ENCODE results near the gene GRIA1. TPM values are rescaled to one million over a fixed set of nuclear protein-coding genes. Genes with fewer than 3 reads are reported as not detected.

Gene GRIA1
- total and polyA plus RNA-seq, 2 donors (not counting 1 experiment from before 2014, with no cell fraction given) = not detected

- H3K9me3 ChIP-seq (ENCODE audit: control extremely low read depth in 1 of 3, control insufficient read depth in 2 of 3, insufficient read depth in 1 of 3, low read length in 2 of 3) = no peaks in the 10 kb centered on the region
- H3K27me3 ChIP-seq (replicated peaks in 1 of 4; ENCODE audit: control extremely low read depth in 1 of 4, control insufficient read depth in 3 of 4, insufficient read depth in 4 of 4, low read length in 3 of 4) = no peaks in the 10 kb centered on the region
- H3K9ac ChIP-seq (ENCODE audit: low read length) = no peak overlapping the region
- Mint-ChIP-seq H3K4me1 (no peaks in the 10 kb centered on the region), H3K4me3 (no peak overlapping the region), H3K27me3 (no peaks in the 10 kb centered on the region), H3K27ac (no peak overlapping the region), H3K9me3 (ENCODE audit: insufficient read depth) (peaks cover 2% of the 10 kb centered on the region)
- CTCF ChIA-PET = no interaction called here
- H3K4me1 ChIP-seq (ENCODE audit: control insufficient read depth in 2 of 2, insufficient read depth in 2 of 2, low read length in 2 of 2) = no peaks in the 10 kb centered on the region
- ATAC-seq (ENCODE audit: low read depth) = no peak
- POLR2A ChIA-PET = no interaction called here
- no peak overlapping the region for H3K27ac ChIP-seq (ENCODE audit: low read length in 2 of 2)
- no peak for DNase-seq
- TF ChIP-seq CTCF (IDR thresholded peaks at IDR 0.05) (no peak), EZH2 (IDR thresholded peaks at IDR 0.05; ENCODE audit: borderline replicate concordance, insufficient read depth, low read depth, low read length, poor library complexity, severe bottlenecking) (no peak)
- no peak overlapping the region for H3K4me3 ChIP-seq (ENCODE audit: control extremely low read depth in 1 of 5, extremely low read depth in 1 of 5, insufficient read depth in 1 of 5, low read depth in 2 of 5, low read length in 4 of 5)
- H3K79me2 ChIP-seq (ENCODE audit: control insufficient read depth, insufficient read depth, low read length) = no peaks in the 10 kb centered on the region
- no peak overlapping the region for H3K4me2 ChIP-seq (replicated peaks; ENCODE audit: low read depth, low read length, poor library complexity, severe bottlenecking)
- no peaks in the 10 kb centered on the region for H3K36me3 ChIP-seq (replicated peaks in 1 of 2; ENCODE audit: control extremely low read depth in 1 of 2, control insufficient read depth in 1 of 2, extremely low read depth in 1 of 2, insufficient read depth in 2 of 2, low read length in 1 of 2)
- no peaks in the 10 kb centered on the region for H4K20me1 ChIP-seq (ENCODE audit: control insufficient read depth, insufficient read depth, low read length, poor library complexity, severe bottlenecking)
- intact Hi-C loops (cut with micrococcal nuclease) = no loop called here
- no peak overlapping the region for H2AFZ ChIP-seq (ENCODE audit: insufficient read depth, low read depth, low read length, poor library complexity, severe bottlenecking)
Observed at GRCh38 chr5:153458268-153458667, 32.2 kb upstream of the GRIA1 start.

GRCh38 chr5:153459051-153459743, 31.3 kb upstream of the GRIA1 start:
- H3K27ac Mint-ChIP-seq = no peak overlapping the region
- CTCF ChIA-PET = no interaction called here
- H3K4me3 Mint-ChIP-seq = no peak overlapping the region

More at GRCh38 chr5:153459051-153459743, 31.3 kb upstream of the GRIA1 start:
- no peaks in the 10 kb centered on the region for H3K27me3 Mint-ChIP-seq
- Histone ChIP-seq H3K4me1 (ENCODE audit: control insufficient read depth in 2 of 2, insufficient read depth in 2 of 2, low read length in 2 of 2) (no peaks in the 10 kb centered on the region), H3K9ac (ENCODE audit: low read length) (no peak overlapping the region), H3K4me2 (replicated peaks; ENCODE audit: low read depth, low read length, poor library complexity, severe bottlenecking) (no peak overlapping the region), H3K36me3 (replicated peaks in 1 of 2; ENCODE audit: control extremely low read depth in 1 of 2, control insufficient read depth in 1 of 2, extremely low read depth in 1 of 2, insufficient read depth in 2 of 2, low read length in 1 of 2) (no peaks in the 10 kb centered on the region), H4K20me1 (ENCODE audit: control insufficient read depth, insufficient read depth, low read length, poor library complexity, severe bottlenecking) (no peaks in the 10 kb centered on the region), H3K27me3 (replicated peaks in 1 of 4; ENCODE audit: control extremely low read depth in 1 of 4, control insufficient read depth in 3 of 4, insufficient read depth in 4 of 4, low read length in 3 of 4) (no peaks in the 10 kb centered on the region), H3K4me3 (ENCODE audit: control extremely low read depth in 1 of 5, extremely low read depth in 1 of 5, insufficient read depth in 1 of 5, low read depth in 2 of 5, low read length in 4 of 5) (no peak overlapping the region), H3K9me3 (ENCODE audit: control extremely low read depth in 1 of 3, control insufficient read depth in 2 of 3, insufficient read depth in 1 of 3, low read length in 2 of 3) (no peaks in the 10 kb centered on the region), H2AFZ (ENCODE audit: insufficient read depth, low read depth, low read length, poor library complexity, severe bottlenecking) (no peak overlapping the region), H3K79me2 (ENCODE audit: control insufficient read depth, insufficient read depth, low read length) (no peaks in the 10 kb centered on the region), H3K27ac (ENCODE audit: low read length in 2 of 2) (no peak overlapping the region)
- intact Hi-C loops (cut with micrococcal nuclease) = no loop called here
- ATAC-seq (ENCODE audit: low read depth) = no peak
- H3K9me3 Mint-ChIP-seq (ENCODE audit: insufficient read depth) = peaks cover 2% of the 10 kb centered on the region
- DNase-seq = no peak
- POLR2A ChIA-PET = no interaction called here
- TF ChIP-seq CTCF (IDR thresholded peaks at IDR 0.05) (no peak), EZH2 (IDR thresholded peaks at IDR 0.05; ENCODE audit: borderline replicate concordance, insufficient read depth, low read depth, low read length, poor library complexity, severe bottlenecking) (no peak)
- no peaks in the 10 kb centered on the region for H3K4me1 Mint-ChIP-seq

Measured in B cell (primary cell).